ENCODE results near the gene ZNF155.
"Not testable (repeated sequence)": the region's sequence is repeated elsewhere in the genome, so short reads cannot be mapped to it uniquely, and the experiment has no call there.

The ZNF155 gene

DNA sequence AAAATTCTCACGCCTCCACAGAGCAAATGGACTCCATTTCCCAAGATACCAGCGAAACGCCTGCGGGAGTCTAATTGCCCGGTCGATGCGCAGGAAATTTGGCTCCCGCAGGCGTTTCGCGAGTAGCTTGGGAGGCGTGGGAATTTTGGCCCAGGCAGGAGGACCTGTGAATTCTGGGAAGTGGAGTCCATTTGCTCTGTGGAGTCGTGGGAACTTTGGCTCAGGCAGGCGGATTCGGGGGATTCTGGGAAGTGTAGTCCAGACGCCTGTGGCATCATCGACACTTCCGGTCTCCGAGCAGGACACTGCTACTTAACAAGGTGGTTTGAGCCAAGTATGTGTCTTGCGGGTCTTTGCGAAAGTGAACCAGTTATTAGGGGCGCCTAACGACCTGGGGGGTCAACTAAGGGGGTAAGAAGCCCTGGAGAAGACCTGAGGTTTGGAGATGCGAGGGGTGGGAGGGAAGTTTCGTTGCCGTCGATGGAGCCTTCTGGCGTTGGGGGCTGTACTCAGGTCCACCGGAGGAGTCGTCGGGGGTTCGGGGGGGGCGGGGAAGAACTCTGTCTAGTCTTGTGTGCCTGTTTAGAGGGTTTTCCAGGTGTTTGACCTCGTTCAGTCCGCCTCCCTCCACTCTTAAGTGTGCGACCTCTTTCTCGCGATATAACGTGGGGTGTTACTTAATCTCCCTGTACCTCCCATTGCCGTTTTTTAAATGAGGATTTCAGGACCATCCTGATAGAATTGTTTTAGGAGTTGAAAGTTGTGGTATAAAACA, at the start of gene ZNF155:
ZNF155 (plus strand) TSS at position 277 of the 775 bp plus-strand sequence. CDS start 4,356 bp downstream, outside the sequence.
- H3K27ac ChIP-seq, result peak within 1 kb of the TSS; percentile 47
- TF ChIP-seq, protein P1, sequence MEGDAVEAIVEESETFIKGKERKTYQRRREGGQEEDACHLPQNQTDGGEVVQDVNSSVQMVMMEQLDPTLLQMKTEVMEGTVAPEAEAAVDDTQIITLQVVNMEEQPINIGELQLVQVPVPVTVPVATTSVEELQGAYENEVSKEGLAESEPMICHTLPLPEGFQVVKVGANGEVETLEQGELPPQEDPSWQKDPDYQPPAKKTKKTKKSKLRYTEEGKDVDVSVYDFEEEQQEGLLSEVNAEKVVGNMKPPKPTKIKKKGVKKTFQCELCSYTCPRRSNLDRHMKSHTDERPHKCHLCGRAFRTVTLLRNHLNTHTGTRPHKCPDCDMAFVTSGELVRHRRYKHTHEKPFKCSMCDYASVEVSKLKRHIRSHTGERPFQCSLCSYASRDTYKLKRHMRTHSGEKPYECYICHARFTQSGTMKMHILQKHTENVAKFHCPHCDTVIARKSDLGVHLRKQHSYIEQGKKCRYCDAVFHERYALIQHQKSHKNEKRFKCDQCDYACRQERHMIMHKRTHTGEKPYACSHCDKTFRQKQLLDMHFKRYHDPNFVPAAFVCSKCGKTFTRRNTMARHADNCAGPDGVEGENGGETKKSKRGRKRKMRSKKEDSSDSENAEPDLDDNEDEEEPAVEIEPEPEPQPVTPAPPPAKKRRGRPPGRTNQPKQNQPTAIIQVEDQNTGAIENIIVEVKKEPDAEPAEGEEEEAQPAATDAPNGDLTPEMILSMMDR (IDR thresholded peaks at IDR 0.05), result no peak
- no peak for TF ChIP-seq ZFX (IDR thresholded peaks at IDR 0.05; ENCODE audit: borderline replicate concordance)

DNA sequence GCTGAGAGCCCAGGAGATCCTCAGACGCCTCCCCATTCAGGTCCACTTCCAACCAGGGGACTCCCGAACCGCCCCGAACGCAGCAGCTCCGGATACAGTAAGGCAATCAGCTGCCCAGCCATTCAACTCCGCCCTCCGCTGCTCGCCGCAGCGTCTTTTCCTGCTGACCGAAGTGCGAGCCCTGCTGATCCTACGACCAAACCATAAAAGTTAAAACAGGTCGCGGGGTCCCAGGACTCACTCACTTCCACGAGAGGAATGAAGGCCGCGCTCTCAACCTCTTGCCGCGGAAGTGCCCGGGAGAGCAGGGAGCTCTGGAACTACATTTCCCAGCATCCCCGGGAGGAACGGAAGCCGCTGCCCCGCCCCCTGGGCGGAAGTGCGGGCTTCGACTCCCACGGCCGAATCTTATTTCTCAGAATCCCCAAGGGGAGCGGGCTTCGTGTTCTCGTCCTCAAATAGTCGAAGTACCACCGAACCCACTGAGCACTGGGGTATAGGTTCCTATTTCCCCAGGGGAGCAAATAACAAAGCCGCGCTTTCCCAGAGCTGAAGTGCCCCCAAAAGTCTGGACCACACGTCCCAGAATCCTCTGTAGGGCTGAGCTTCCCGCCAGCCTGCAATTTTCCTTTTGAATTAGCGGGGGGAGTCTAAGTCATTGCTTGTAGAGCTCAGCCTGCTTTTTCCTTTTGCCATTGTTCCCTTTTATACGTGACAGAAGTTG, 48.8 kb upstream of the ZNF155 start, which contains the start of gene ZNF45:
ZNF45 (minus strand) TSS at position 298 of the 724 bp plus-strand sequence. CDS start 13,097 bp downstream, outside the sequence.
- no peak for TF ChIP-seq ZFX (IDR thresholded peaks at IDR 0.05; ENCODE audit: borderline replicate concordance)
- TF ChIP-seq, protein P1 (IDR thresholded peaks at IDR 0.05), result no peak
- H3K27ac ChIP-seq, result peak within 1 kb of the TSS; percentile 69

DNA sequence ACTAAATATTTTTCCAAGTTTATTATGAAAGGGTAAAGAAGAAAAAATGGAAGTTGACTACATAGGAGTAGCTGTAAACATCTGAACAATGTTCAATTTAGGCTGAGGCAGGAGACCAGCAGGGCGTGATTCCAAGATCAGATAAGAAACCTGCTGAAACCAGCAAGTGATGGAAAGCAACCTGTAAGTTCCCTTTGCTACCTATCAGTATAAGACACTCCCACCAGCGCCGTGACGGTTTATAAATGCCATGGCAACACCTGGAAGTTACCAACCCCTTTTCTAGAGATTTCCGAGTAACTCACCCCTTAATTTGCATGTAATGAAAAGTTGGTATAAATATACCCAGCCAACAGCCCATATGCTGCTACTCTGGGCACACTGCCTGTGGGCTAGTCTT, 47.8 kb upstream of the ZNF155 start:
- no peak overlapping the region for H3K27ac ChIP-seq
- TF ChIP-seq, protein P1 (IDR thresholded peaks at IDR 0.05), result no peak
- TF ChIP-seq ZFX (IDR thresholded peaks at IDR 0.05; ENCODE audit: borderline replicate concordance), result no peak

DNA sequence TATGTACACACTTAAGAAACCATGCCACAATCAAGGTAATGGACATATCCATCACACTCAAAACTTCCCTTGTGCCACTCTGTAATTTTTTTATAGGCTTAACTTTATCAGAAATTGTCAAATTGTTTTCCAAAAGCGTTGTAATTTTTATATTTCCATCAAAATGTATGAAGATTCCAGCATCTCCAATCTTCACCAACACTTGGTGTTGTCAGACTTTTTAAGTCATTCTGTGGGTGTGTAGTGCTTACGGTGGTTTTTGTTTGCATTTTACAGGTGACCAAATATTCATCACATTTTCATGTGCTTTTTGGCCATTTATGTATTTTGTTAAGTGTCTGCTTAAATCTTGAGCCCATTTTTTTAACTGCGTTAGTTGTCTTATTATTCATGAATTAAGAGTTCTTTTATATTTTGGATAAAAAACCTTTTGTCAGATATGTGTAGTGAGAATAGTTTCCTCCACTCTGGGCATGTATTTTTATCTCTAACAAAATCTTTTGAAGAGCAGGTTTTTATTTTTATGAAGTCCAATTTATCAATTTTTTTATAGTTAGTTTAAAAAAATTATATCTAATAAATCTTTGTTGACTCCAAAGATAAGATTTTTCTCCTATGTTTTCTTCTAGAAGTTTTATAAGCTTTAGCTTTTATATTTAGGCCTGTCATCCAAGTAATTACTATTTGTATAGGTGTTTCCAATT, 44.3 kb upstream of the ZNF155 start:
- no peak overlapping the region for H3K27ac ChIP-seq
- no peak for TF ChIP-seq ZFX (IDR thresholded peaks at IDR 0.05; ENCODE audit: borderline replicate concordance)
- TF ChIP-seq, protein P1 (IDR thresholded peaks at IDR 0.05), result no peak

DNA sequence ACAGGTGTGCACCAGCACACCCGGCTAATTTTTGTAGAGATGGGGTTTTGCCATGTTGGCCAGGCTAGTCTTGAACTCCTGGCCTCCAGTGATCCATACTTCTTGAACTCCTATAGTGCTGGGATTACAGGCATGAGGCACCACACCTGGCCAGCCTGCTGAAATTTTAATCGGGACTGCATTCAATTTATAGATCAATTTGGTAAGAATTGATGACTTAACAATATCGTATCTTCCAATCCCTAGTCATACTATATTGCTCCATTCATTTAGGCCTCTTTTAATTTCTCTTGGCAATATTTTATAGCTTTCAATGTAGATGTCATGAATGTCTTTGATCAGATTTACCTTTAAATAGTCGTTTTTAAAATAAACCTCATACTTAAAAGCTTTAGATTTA, 43.3 kb upstream of the ZNF155 start:
- no peak overlapping the region for H3K27ac ChIP-seq
- TF ChIP-seq, protein P1 (IDR thresholded peaks at IDR 0.05), result no peak
- TF ChIP-seq ZFX (IDR thresholded peaks at IDR 0.05; ENCODE audit: borderline replicate concordance), result no peak

DNA sequence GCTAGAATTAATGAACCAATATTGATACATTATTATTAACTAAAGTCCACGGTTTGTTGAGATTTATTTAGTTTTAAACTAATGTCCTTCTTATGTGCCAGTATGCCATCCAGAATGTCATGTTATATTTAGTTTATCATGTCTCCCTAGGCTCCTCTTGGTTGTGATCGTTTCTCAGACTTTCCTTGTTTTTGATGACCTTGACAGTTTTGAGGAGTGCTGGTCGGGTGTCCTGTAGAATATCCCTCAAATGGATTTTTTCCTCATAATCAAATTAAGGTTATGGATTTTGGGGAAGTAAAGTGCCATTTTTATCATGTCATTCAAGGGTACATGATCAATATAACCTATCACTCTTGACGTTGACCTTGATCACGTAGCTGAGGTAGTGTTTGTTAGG, 42.8 kb upstream of the ZNF155 start:
- no peak overlapping the region for H3K27ac ChIP-seq
- no peak for TF ChIP-seq ZFX (IDR thresholded peaks at IDR 0.05; ENCODE audit: borderline replicate concordance)
- TF ChIP-seq, protein P1 (IDR thresholded peaks at IDR 0.05), result no peak

DNA sequence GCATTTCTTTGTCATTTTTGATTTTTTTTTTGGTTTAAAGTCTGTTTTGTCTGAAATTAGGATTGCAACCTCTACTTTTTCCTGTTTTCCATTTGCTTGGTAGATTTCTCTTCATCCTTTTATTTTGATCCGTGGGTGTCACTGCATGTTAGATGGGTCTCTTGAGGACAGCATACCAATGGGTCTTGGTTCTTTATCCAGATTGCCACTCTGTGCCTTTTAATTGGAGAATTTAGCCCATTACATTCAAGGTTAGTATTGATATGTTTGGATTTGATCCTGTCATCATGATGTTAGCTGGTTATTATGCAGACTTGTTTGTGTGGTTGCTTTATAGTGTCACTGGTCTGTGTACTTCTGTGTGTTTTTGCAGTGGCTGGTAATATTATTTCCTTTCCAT, 36.6 kb upstream of the ZNF155 start:
- not testable (repeated sequence) for H3K27ac ChIP-seq

DNA sequence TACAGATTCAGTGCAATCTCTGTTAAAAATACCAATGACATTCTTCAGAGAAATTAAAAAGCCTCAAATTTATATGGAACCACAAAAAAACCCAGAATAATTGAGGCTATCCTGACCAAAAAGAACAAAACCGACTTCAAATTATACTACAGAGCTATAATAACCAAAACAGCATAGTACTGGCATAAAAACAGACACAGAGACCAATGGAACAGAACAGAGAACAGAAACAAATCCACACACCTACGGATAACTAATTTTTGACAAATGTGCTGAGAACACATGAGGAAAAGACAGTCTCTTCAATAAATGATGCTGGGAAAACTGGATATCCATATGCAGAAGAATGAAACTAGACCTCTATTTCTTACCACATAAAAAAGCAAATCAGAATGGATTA, 34.2 kb upstream of the ZNF155 start:
- not testable (repeated sequence) for H3K27ac ChIP-seq
